Stimulated activated CD8-positive, alpha-beta memory T cell treated with anti-CD3 and anti-CD28 coated beads, Interleukin-4, amount 100 ng/mL, for 24 hours (primary cell): ENCODE data around the gene RCOR3.
"Not testable (repeated sequence)": the region's sequence is repeated elsewhere in the genome, so short reads cannot be mapped to it uniquely, and the experiment has no call there.

Source experiments
- DNase-seq: peaks from one replicate; pipeline ENCODE4 v3.0.0-alpha.2; 2020; ENCODE audit warnings: low read depth

Gene RCOR3

DNA sequence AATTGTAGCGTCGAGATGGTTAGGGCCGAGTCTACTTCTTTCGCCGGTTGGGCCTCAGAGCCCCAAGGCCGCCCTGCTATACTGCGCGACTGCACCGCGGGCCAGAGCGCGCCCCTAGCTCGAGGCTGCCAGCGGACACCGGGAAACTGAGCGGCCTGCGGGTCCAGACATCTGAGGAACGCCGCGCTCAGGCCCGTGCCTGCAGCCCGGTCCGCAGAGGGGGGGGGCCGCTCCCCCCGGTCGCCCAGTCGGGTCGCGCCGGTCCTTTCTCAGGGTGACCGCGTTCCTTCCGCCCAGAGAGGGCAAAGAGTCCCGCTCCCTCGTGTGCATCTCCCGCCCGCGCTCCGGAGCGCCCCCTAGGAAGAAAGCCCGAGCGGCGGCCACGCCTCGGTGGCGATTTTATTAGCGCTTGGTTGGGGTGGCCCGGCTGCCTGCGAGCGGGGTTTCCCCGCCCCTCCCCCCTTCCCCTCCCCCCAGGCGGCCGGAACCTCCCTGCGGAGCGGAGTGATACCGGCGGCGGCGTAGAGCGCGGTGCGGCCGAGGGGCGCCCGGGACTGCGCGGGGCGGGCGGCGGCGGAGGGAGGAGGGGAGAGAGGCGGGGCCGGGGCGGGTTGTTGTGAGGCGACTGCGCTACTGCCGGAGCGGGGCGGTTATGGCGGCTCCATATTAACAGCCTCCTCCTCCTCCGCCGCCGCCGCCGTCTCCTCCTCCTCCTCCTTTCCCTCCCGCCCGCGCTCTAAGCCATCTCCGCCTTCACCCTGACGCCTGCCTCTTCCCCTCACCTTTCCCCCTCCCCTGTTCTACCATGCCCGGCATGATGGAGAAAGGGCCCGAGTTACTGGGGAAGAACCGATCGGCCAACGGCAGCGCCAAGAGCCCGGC is at the start of gene RCOR3:
Gene RCOR3 (plus strand): TSS at position 611 of the 882 bp plus-strand sequence. CDS start 195 bp downstream, at position 806.
- DNase-seq, result peak; percentile 91

GRCh38 chr1:211210052-211210451 is 49.1 kb upstream of the RCOR3 start:
- DNase-seq, result no peak

DNA sequence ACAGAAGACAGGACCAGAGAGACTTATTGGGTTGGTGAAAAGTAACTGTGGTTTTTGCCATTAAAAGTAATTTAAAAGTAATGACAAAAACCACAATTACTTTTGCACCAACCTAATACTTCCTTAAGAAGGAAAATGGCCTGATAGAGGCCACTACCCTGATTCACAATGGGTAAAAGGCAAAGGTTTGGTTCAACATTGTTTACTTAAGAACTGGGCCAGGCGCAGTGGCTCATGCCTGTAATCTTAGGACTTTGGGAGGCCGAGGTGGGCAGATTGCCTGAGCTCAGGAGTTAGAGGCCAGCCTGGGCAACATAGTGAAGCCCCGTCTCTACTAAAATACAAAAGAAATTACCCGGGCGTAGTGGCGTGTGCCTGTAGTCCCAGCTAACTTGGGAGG is 48.2 kb upstream of the RCOR3 start:
- DNase-seq, result no peak

DNA sequence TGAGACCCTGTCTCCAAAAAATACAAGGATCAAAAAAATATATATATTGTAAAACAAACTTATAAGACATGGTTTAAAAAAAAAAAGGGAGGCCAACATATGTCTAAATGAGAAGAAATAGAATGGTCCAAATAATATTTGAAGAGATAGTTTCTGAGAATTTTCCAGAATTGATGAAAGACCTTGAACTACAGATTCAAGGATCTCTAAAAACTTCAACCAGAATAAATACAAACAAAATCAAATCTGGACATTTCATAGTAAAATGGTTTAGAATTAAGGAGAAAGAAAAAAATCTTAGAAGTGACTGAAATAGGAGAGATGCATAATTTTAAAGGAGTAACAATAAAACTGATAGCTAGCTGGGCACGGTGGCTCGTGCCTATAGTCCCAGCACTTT is 45.5 kb upstream of the RCOR3 start:
- no peak for DNase-seq

GRCh38 chr1:211215577-211215976 is 43.6 kb upstream of the RCOR3 start:
- no peak for DNase-seq

DNA sequence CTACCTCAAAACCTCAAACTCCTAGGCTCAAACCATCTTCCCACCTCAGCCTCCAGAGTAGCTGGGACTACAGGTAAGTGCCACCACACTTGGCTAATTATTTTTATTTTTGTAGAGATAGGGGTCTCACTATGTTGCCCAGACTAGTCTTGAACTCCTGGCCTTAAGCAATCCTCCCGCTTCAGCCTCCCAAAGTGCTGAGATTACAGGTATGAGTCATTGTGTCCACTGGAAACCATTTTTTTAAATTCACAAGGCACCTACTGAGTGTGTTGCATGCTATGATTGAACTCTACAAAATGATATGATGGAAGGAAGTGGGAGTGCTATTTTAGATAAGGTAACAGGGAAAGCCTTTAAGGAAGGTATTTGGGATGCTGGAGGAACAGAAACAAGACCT is 41.8 kb upstream of the RCOR3 start:
- DNase-seq, result no peak

GRCh38 chr1:211222469-211223234 is 36.5 kb upstream of the RCOR3 start:
- DNase-seq, result not testable (repeated sequence)

GRCh38 chr1:211228573-211229364 is 30.4 kb upstream of the RCOR3 start:
- DNase-seq, result peak; percentile 12

DNA sequence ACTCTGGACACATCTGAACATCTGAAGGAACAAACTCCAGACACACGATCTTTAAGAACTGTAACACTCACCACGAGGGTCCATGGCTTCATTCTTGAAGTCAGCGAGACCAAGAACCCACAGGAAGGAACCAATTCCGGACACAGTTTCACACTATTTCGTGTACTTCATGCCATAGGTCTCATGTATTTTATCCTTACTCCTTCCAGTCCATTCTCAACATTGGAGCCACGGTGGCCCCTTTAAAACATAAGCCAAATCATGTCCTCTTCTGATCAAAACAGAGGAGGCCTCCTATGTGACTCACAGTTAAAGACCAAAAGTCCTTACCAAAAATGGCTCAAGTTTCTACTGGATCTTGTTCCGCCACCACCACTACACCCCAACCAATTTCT is 29.8 kb upstream of the RCOR3 start:
- DNase-seq, result no peak

- no peak for DNase-seq
Observed at GRCh38 chr1:211231873-211232272, 27.3 kb upstream of the RCOR3 start.

- no peak for DNase-seq
Observed at GRCh38 chr1:211236633-211237320, 22.4 kb upstream of the RCOR3 start.

GRCh38 chr1:211237579-211237978 is 21.6 kb upstream of the RCOR3 start:
- no peak for DNase-seq

DNA sequence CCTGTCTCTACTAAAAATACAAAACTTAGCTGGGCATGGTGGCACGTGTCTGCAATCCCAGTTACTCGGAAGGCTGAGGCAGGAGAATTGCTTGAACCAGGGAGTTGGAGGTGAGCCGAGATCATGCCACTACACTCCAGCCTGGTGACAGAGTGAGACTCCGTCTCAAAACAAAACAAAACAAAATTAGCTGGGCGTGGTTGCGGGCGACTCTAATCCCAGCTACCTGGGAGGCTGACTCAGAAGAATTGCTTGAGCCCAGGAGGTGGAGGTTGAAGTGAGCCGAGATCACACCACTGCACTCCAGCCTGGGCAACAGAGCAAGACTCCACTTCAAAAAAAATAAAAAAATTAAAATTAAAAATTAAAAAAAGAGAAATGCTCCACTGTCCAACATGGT is 18.6 kb upstream of the RCOR3 start:
- DNase-seq, result not testable (repeated sequence)

DNA sequence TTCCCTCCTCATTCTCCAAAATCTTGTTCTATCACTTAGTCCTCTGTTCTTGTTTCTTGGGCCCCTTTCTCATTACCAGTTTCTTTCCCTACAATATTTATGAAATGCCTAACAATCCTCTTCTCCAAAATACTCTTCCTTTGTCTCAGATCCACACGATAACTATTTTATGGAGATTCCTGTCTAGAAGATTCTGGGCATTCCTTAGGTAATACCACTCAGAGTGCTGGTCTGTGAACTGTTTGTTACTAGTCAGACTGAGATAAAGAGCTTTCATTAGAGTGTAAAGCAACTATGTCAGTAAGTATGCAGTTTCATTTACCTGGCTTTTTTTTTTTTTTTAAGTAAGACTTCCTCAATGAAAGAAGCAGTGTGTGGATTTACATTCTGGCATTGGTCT is 18.1 kb upstream of the RCOR3 start:
- DNase-seq, result no peak

- DNase-seq, result not testable (repeated sequence)
Observed at GRCh38 chr1:211243639-211244038, 15.5 kb upstream of the RCOR3 start.

DNA sequence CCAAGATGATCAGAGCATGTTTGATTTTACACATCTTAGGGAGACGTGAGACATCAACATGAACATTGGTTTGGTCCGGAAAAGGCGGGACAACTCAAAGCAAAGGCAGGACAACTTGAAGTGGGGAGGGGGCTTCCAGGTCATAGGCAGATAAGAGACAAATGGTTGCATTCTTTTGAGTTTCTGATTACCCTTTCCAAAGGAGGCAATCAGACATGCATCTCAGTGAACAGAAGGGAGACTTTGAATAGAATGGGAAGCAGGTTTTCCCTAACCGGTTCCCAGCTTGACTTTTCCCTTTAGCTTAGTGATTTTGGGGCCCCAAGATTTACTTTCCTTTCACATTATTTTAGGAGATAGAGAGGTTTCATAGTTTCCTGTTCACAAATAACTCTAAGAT is 12.6 kb upstream of the RCOR3 start:
- DNase-seq, result not testable (repeated sequence)

- DNase-seq, result no peak
Observed at GRCh38 chr1:211247921-211248320, 11.2 kb upstream of the RCOR3 start.

GRCh38 chr1:211249611-211250010 is 9.6 kb upstream of the RCOR3 start:
- not testable (repeated sequence) for DNase-seq

- no peak for DNase-seq
Observed at GRCh38 chr1:211257826-211258225, 1.3 kb upstream of the RCOR3 start.

- DNase-seq, result peak; percentile 39
Observed at GRCh38 chr1:211258310-211258755, 833 bp upstream of the RCOR3 start.

GRCh38 chr1:211259638-211260126 is 516 bp downstream of the RCOR3 start:
- peak; percentile 35 for DNase-seq
